Hematopoietic multipotent progenitor cell (in vitro differentiated cells): ENCODE data around the gene ANAPC4. TPM values are rescaled to one million over a fixed set of nuclear protein-coding genes. Genes with fewer than 3 reads are reported as not detected.

Experiments
- total RNA-seq: library from RNA; depleted of rRNA; stranded (reverse); fragments of >200 nt; gene quantifications from one replicate; pipeline ENCODE4 v1.2.3, GENCODE V29; 2012

The ANAPC4 gene
- total RNA-seq, 1 donor: 10.2 TPM

Other genes starting within 250 kb of the ANAPC4 start
- 6.7 TPM for gene SEPSECS, start 216.8 kb upstream of the ANAPC4 start, total RNA-seq
- 7.8 TPM for gene PI4K2B, start 143.2 kb upstream of the ANAPC4 start, total RNA-seq
- 5.9 TPM for gene ZCCHC4, start 64.5 kb upstream of the ANAPC4 start, total RNA-seq